Liver (tissue), 9 donors: Measurements from ENCODE around the gene MYO5C. TPM values are rescaled to one million over a fixed set of nuclear protein-coding genes. Genes with fewer than 3 reads are reported as not detected.
A peak's percentile ranks its signal among the peaks of the same experiment; 100 is the strongest.

Source experiments
- DNase-seq: peaks from one replicate; pipeline ENCODE4 v3.0.0-alpha.2; 2017; ENCODE audit warnings: low spot score
- H3K27ac ChIP-seq, 2 donors: one replicate each; pipeline ENCODE4 v1.7.0; 2013; ENCODE audit warnings: inconsistent platforms in 2 of 2, low read length in 2 of 2, control low read depth in 1 of 2, low read depth in 1 of 2, mild to moderate bottlenecking in 1 of 2
- H3K27me3 ChIP-seq, 4 donors: one replicate each; pipeline versions ENCODE4 v1.6.1 to v1.7.0; 2013; ENCODE audit warnings: low read length in 3 of 4, inconsistent platforms in 1 of 4, mild to moderate bottlenecking in 1 of 4, moderate library complexity in 1 of 4; ENCODE audit not compliant: control insufficient read depth in 4 of 4, insufficient read depth in 4 of 4
- H3K36me3 ChIP-seq, 4 donors: one replicate each; pipeline versions ENCODE4 v1.6.1 to v1.7.0; 2013; ENCODE audit warnings: low read length in 3 of 4, mild to moderate bottlenecking in 3 of 4, low read depth in 1 of 4, moderate library complexity in 1 of 4; ENCODE audit not compliant: control insufficient read depth in 4 of 4, insufficient read depth in 3 of 4
- H3K4me1 ChIP-seq, 4 donors: one replicate each; pipeline versions ENCODE4 v1.6.1 to v1.7.0; 2013; ENCODE audit warnings: low read length in 3 of 4, mild to moderate bottlenecking in 3 of 4, moderate library complexity in 1 of 4; ENCODE audit not compliant: control insufficient read depth in 4 of 4, insufficient read depth in 4 of 4
- H3K4me3 ChIP-seq, 3 donors: one replicate each; pipeline versions ENCODE4 v1.6.1 to v1.7.0; 2013; ENCODE audit warnings: low read length in 3 of 3, control low read depth in 1 of 3, low read depth in 1 of 3, mild to moderate bottlenecking in 1 of 3
- H3K9ac ChIP-seq, 2 donors: one replicate each; pipeline ENCODE4 v1.7.0; 2013; ENCODE audit warnings: low read length in 2 of 2, mild to moderate bottlenecking in 2 of 2, moderate library complexity in 2 of 2, control low read depth in 1 of 2, low read depth in 1 of 2
- H3K9me3 ChIP-seq, 4 donors: one replicate each; pipeline versions ENCODE4 v1.6.1 to v1.7.0; 2013; ENCODE audit warnings: low read length in 3 of 4; ENCODE audit not compliant: control insufficient read depth in 4 of 4
- CTCF ChIP-seq: fragments of 150-350 bp; IDR thresholded peaks from 2 replicates; pipeline ENCODE4 v1.5.1; 2017; ENCODE audit warnings: improper control_type of control experiment, low read depth, low read length; ENCODE audit not compliant: missing input control
- EGR1 ChIP-seq, 2 donors: IDR thresholded peaks; 2 replicates each; pipeline ENCODE4 v1.6.1; 2016 to 2018; ENCODE audit warnings: antibody characterized with exemption in 2 of 2, low read depth in 2 of 2
- FOXA2 ChIP-seq: IDR thresholded peaks from 2 replicates; pipeline ENCODE4 v1.6.1; 2016; ENCODE audit warnings: antibody characterized with exemption
- HNF4G ChIP-seq: IDR thresholded peaks from 2 replicates; pipeline ENCODE4 v1.6.1; 2016; ENCODE audit warnings: antibody characterized with exemption
- MAX ChIP-seq: IDR thresholded peaks from 2 replicates; pipeline ENCODE4 v1.6.1; 2016; ENCODE audit warnings: antibody characterized with exemption
- NR2F2 ChIP-seq: IDR thresholded peaks from 2 replicates; pipeline ENCODE4 v1.6.1; 2016; ENCODE audit warnings: antibody characterized with exemption
- REST ChIP-seq: IDR thresholded peaks from 2 replicates; pipeline ENCODE4 v1.6.1; 2016; ENCODE audit warnings: antibody characterized with exemption, mild to moderate bottlenecking
- RXRA ChIP-seq, 2 donors: IDR thresholded peaks; 2 replicates each; pipeline ENCODE4 v1.6.1; 2017 to 2018; ENCODE audit warnings: antibody characterized with exemption in 2 of 2, mild to moderate bottlenecking in 1 of 2
- SP1 ChIP-seq: IDR thresholded peaks from 2 replicates; pipeline ENCODE4 v1.6.1; 2018; ENCODE audit warnings: antibody characterized with exemption, mild to moderate bottlenecking
- YY1 ChIP-seq: IDR thresholded peaks from 2 replicates; pipeline ENCODE4 v1.6.1; 2016; ENCODE audit warnings: antibody characterized with exemption, mild to moderate bottlenecking
- ZBTB33 ChIP-seq: IDR thresholded peaks from 2 replicates; pipeline ENCODE4 v1.6.1; 2016; ENCODE audit warnings: antibody characterized with exemption
- WGBS: extraction: QIAGEN DNeasy Blood & Tissue Kit; methylation state at CpG from one replicate; pipeline ENCODE4 v1.1.7; 2013; 5-methylcytosine and 5-hydroxymethylcytosine counted together
- polyA plus RNA-seq, 2 donors: library from polyadenylated mRNA; stranded (reverse) in 1 of 2; unstranded in 1 of 2; fragments of 200-250 nt in 1 of 2; fragments of >200 nt in 1 of 2; fragmentation: Nextera tagmentation in 1 of 2; extraction: Ambion mirVana in 1 of 2; gene quantifications; one replicate each; pipeline versions ENCODE4 v1.2.1 to v1.2.3, GENCODE V29; 2013 to 2015
- total RNA-seq, 2 donors: library from RNA; depleted of rRNA; stranded (reverse); fragments of >200 nt; gene quantifications; one replicate each; pipeline ENCODE4 v1.2.3, GENCODE V29; 2014
- donor health status: healthy.
- donor health status: healthy.
- donor health status: healthy.
- donor health status: healthy.
- donor health status: healthy.

The MYO5C gene
- total and polyA plus RNA-seq, 4 donors, result 1.9 to 8.6 (median 3.0) TPM

GRCh38 chr15:52180851-52181450 is 114.7 kb downstream of the MYO5C start:
- peak overlapping the region in 1 of 2 donors; percentile 16 for H3K9ac ChIP-seq
- H3K4me3 ChIP-seq, result no peak overlapping the region

GRCh38 chr15:52180196-52180835 is 115.3 kb downstream of the MYO5C start:
- 23% methylated on average over 31 of the region's 31 CpGs for WGBS
- no peak for DNase-seq
- H3K9me3 ChIP-seq, result no peaks in the 10 kb centered on the region
- TF ChIP-seq YY1 (no peak), REST (no peak), RXRA (IDR thresholded peaks at IDR 0.05) (no peak), ZBTB33 (no peak), FOXA2 (no peak), EGR1 (IDR thresholded peaks at IDR 0.05; ENCODE audit: low read depth in 2 of 2) (no peak), SP1 (no peak), NR2F2 (no peak)

More at GRCh38 chr15:52180851-52181450, 114.7 kb downstream of the MYO5C start:
- no peak for DNase-seq
- TF ChIP-seq MAX, result no peak
- no peak for TF ChIP-seq YY1
- no peak for TF ChIP-seq REST
- TF ChIP-seq HNF4G, result no peak
- TF ChIP-seq NR2F2, result no peak
- TF ChIP-seq CTCF, result no peak
- Histone ChIP-seq H3K9me3 (no peaks in the 10 kb centered on the region), H3K4me1 (peaks cover 6 to 24% (median 14%) of the 10 kb centered on the region in 4 donors), H3K36me3 (no peaks in the 10 kb centered on the region), H3K27me3 (no peaks in the 10 kb centered on the region), H3K27ac (no peak overlapping the region)
- WGBS, result 89% methylated on average over 10 of the region's 10 CpGs

More at GRCh38 chr15:52180196-52180835, 115.3 kb downstream of the MYO5C start:
- Histone ChIP-seq H3K4me1 (peaks cover 5 to 22% (median 13%) of the 10 kb centered on the region in 4 donors), H3K4me3 (peak overlapping the region; percentile 69 to 85 (median 77)), H3K36me3 (no peaks in the 10 kb centered on the region), H3K9ac (peak overlapping the region in 1 of 2 donors; percentile 82), H3K27me3 (no peaks in the 10 kb centered on the region), H3K27ac (peak overlapping the region; percentile 76 to 89)
